Adrenal gland (tissue), 5 donors: ENCODE measurements around the gene PRKCQ.

Experiments
- CTCF ChIP-seq, 6 experiments: fragments of 450-650 bp in 4 of 6; fragments of 200-600 bp in 2 of 6; sonication (generic) in 1 of 6; IDR thresholded peaks; 1 replicate in 5 of 6; 2 replicates in 1 of 6; pipeline versions ENCODE4 v1.5.1 to v1.8.0; 2016 to 2021; ENCODE audit warnings: antibody characterized with exemption in 6 of 6, mild to moderate bottlenecking in 2 of 6, moderate library complexity in 1 of 6
- POLR2A ChIP-seq, 2 donors: fragments of 450-650 bp; IDR thresholded peaks; one replicate each; pipeline ENCODE4 v1.6.1; 2017; ENCODE audit warnings: antibody characterized with exemption in 2 of 2, mild to moderate bottlenecking in 2 of 2, moderate library complexity in 1 of 2
- donor health status: DM: no; HTN: no; CAD: no.

GRCh38 chr10:6536102-6536501 is 44.0 kb downstream of the PRKCQ start:
- TF ChIP-seq CTCF (IDR thresholded peaks at IDR 0.05) (no peak), POLR2A (IDR thresholded peaks at IDR 0.05) (no peak)
